Hematopoietic multipotent progenitor cell treated with erythropoietin and hydrocortisone succinate and interleukin-3 and kit ligand, for 15 days (in vitro differentiated cells): ENCODE results near the gene PNMA6A.
A peak's percentile ranks its signal among the peaks of the same experiment; 100 is the strongest.
"Not testable (repeated sequence)": the region's sequence is repeated elsewhere in the genome, so short reads cannot be mapped to it uniquely, and the experiment has no call there.

ENCODE experiments used
- DNase-seq: peaks from one replicate; pipeline ENCODE4 v3.0.0-alpha.2; 2015; ENCODE audit warnings: low spot score

PNMA6A gene

DNA sequence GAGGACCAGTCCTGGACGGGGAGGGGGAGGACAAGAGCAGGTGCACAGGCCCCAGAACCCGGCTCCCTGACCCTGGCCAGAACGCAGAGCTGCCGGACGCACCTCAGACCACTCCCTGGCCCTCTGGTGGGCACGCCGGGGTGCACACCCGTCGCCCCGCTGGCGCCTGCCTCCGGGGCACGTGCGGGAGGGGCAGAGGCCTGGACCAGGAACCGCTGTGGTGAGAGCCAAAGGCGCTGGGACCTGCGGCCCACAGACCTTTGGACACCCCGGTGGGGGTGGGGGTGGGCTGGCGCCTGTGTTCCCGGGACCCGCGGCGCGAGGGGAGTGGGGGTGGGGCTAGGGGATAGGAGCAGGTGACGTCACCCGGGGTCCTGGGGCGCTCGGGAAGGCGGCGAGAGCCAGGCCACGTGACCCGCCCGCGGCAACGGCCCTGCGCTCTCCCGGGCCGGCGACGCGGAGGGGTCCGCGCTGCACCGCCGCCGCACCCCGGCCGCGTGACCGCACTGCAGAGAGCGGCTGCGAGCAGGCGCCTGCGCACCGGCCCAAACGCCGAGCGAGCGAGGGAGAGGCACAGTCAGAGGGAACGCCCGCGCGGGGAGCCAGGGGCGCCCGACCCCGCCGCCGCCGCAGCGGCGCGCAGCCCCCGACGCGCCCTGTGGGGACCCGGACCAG lies at the start of gene PNMA6A:
PNMA6A (plus strand) TSS at position 546 of the 675 bp plus-strand sequence. CDS start 609 bp downstream, outside the sequence.
- not testable (repeated sequence) for DNase-seq

DNA sequence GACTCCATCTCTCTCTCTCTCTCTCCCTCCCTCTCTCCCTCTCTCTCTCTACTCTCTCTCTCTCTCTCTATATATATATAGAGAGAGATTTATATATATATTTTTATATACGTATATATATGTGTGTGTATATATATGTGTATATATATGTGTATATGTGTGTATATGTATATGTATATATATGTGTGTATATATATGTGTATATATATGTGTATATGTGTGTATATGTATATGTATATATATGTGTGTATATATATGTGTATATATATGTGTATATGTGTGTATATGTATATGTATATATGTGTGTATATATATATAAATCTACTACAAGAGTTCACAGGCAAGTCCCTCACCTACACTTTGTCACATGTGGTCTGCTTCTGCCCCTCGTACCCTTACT lies 45.8 kb upstream of the PNMA6A start:
- DNase-seq, result not testable (repeated sequence)

DNA sequence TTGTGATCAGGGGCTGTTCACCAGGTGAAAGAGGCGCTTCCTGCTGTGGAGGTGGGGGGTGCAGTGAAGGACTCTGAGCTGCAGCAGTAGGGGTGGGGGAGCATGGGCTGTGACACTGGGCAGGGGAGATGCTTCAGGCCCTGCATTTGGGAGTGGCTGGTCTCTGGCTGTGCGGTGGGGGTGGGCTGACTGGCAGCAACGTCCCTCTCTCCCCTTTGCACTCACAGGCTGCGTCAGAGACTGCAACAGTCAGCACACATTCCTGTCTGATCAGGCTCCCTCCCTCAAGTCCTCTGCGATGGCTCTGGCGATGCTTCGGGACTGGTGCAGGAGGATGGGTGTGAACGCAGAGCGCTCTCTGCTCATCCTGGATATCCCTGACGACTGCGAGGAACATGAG lies 43.8 kb upstream of the PNMA6A start:
- DNase-seq, result not testable (repeated sequence)

DNA sequence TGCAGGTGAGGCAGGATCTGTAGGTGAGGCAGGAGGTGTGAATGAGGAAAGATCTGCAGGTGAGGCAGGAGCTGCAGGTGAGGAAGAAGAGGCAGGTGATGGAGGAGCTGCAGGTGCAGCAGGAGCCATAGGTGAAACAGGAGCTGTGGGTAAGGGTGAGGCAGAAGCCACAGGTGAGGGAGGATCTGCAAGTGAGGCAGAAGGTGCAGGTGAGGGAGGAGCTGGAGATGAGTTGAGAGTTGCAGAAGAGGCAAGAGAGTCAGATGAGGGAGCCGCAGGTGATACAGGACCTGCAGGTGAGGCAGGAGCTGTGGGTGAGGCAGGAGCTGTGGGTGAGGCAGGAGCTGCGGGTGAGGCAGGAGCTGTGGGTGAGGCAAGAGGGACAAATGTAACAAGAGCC lies 43.1 kb upstream of the PNMA6A start:
- DNase-seq, result no peak

DNA sequence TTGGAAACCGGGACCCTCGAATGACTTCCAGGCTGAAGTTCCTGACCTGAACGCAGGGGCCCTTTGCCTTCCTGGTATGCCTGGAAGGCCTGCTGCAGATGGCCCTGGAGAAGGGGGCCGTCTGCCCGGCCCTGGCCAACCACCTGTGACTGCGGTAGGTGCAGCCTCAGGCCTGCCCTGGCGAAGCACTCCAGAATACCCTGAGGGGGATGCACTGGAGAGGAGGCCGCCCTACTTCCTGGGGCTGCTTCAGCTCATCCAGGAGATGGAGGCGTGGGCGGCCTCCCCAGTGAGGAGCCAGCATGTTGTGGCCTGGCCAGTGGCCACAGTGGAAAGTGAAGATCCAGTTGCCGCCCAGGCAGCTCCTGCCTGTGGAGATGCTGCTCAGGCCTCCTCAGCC lies 42.4 kb upstream of the PNMA6A start:
- no peak for DNase-seq

DNA sequence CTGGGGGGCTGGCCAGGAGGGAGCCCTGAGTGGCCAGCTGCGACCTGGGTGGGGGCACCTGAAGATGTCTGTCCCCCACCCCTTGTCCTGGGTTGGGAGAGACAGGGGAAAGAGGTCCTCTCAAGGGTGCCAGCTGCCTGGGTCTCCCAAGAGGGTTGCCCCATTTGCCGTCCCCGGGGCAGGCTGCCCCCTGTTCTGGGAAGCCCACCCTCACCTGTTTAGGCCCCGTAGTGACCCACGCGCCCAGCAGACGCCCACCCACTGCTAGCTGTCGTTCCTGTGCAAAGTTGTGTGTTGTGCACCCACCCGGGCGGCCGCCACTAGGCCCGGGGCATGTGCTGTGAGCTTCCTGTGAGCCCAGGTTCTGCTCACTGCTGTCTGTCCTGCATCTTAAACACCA lies 41.5 kb upstream of the PNMA6A start:
- DNase-seq, result no peak

DNA sequence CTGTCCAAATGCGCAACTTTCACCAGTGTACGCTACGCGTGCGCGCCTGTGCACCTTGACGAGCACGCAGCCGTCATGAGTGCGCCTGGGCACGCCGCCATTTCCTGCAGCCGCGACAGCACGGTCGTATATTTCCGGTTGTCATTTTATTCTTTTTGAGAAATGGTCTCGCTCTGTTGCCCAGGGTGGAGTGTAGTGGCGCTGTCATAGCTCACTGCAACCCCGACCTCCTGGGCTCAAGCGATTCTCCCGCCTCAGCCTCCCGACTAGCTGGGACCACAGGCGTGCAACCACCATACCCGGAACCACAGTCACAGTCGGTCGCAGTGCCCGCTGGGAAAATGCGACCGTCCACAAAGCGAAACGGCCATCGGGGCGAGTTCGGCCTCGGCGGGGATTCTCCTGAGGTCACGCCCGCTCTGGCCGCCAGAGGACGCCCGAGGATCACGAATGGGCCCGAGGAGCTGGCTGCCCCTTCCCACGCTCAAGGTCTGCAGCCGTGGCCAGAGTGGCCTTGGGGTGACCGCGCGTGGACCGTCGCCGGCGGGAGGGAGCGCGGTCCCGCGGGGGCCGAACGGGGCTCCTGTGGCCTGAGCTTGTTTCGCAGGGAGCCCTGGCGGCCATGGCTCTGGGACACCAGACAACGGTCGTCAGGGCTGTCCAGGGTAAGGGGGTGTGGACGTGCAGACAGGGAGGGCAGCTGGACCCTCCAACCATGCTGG lies 39.7 kb upstream of the PNMA6A start:
- DNase-seq, result peak; percentile 47

DNA sequence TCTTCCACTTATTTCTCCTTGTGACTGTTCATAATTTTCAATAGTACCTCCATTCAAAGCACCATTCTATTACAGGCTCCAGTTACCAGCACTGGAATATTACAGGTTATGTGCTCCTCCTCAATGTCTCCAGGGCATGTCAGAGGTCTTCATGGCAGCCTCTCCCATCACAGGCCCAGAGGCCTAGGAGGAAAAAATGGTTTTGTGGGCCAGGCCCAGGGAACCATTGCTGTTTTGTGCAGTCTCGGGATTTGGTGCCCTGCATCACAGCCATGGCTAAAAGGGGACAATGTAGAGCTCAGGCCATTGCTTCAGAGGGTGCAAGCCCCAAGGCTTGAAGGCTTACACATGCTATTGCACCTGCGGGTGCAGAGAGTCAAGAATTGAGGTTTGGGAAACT lies 23.2 kb upstream of the PNMA6A start:
- DNase-seq, result no peak

DNA sequence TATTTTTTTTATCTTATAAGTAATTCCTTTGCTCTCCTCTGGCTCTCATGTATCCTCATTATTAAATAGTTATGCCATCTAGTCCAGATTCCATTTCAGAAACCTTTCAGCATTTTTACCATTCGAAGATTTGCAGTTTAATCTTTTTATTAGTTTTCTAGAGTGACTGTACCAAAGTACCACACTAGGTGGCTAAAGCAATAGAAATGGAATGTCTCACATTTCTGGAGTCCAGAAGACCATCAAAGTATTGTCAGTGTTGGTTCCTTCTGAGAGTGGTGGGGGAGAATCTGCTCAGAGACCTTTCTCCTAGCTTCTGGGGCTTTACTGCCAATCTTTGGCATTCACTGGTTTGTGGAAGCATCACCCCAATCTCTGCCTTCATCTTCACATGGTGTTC lies 19.7 kb upstream of the PNMA6A start:
- no peak for DNase-seq

DNA sequence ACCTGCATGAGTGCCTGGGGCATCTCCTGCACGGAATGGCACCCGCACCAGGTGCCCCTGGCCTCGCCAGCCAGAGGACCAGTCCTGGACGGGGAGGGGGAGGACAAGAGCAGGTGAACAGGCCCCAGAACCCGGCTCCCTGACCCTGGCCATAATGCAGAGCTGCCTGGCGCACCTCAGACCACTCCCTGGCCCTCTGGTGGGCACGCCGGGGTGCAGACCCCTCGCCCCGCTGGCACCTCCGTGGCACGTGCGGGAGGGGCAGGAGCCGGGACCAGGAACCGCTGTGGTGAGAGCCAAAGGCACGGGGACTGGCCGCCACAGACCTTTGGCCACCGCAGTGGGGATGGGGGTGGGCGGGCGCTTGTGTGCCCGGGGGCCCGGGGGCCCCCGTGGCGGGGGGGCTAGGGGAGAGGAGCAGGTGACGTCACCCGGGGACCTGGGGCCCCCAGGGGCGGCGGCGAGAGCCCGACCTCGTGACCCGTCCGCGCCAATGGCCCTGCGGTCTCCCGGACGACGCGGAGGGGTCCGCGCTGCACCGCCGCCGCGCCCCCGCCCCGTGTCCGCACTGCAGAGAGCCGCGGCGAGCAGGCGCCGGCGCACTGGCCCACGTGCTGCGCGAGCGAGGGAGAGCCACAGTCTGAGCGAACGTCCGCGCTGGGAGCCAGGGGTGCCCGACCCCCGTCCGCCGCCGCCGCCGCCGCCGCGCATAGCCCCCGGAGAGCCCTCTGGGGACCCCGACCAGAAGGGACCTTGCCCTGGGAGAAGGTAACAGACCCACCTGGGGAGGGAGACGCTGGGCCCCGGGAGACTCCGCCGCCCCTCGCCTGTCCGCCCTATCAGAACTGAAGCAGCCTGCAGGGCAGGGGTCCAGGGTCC lies 16.1 kb upstream of the PNMA6A start, which contains the start of gene PNMA3:
PNMA3 (plus strand) TSS at position 600 of the 879 bp plus-strand sequence. CDS start 586 bp downstream, outside the sequence.
- no peak for DNase-seq

DNA sequence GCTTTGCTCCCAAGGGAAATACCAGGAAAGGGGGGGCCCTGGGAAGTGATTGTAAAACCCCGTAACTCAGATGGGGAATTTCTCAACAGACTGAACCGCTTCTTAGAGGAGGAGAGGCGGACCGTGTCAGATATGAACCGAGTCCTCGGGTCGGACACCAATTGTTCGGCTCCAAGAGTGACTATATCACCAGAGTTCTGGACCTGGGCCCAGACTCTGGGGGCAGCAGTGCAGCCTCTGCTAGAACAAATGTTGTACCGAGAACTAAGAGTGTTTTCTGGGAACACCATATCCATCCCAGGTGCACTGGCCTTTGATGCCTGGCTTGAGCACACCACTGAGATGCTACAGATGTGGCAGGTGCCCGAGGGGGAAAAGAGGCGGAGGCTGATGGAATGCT lies 15.0 kb upstream of the PNMA6A start:
- no peak for DNase-seq

DNA sequence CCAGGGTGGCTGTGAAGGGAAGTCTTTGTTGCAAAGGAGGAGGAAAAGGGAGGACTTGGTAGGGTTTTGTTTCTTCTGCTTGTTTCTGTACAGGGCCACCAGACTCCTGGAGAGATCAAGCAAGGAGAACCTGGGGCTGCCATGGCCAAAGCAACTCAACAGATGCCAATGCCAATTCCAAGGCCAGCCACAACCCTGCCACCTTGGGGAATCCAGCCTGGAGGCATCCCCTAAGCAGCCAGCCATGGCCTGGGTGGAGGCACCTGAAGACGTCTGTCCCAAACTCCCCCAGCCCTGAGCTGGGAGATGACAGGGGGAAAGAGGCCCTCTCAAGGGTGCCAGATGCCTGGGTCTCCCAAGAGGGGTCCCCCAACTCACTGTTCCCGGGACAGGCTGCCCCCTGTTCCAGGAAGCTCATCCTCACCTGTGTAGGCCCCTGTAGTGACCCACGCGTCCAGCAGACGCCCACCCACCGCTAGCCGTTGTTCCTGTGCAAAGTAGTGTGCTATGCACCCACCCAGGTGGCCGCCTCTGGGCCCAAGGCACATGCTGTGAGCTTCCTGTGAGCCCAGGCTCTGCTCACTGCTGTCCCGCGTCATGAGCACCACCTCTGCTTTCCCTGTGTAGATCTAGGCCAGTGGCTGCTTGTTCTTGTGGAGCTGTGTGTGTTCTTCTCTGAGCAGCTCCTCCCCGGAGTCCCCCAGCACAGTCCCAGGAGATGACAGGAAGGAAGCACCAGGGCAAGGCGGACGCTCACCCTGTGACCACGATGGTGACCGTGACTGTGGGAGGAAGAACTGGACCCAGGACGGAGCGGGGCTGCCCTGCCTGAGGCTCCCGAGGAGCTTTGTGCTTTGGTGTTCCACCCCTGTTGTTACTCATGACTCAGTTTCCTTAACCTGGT lies 12.8 kb upstream of the PNMA6A start:
- DNase-seq, result no peak

DNA sequence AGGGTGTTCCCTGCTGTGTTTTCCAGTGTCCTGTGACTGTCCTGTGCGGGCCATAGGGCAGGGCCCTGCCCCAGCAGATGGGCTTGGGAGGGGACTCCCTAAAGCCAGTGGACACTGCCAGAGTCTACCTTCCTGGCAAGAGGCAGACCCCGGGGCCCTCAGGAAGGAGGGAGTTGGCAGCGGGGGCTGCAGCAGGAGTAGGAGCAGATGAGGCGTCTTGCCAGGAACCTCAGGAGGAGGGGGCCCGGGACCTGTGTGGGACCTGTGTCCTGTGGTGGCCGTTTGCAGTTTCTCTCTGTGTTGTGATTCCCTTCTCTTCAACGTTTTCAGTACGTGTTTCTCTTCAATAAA lies 12.2 kb upstream of the PNMA6A start:
- DNase-seq, result no peak

DNA sequence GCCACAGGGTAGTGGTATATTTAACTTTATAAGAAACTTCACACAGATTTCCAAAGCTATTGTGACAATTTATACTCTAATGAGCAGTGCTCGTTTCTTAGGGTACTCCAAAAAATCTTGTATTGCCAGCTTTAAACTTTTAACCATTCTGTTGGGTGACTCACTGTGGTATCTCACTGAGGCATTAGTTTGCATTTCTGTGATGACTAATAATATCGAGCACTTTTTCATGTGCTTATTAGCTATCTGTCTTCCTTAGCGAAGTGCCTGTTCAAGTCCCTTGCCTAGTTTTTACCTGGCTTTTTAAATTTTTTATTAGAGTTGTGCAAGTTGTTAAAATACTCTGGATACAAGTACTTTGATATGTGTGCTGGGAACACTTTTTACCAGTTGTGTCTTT lies 10.5 kb upstream of the PNMA6A start:
- no peak for DNase-seq

DNA sequence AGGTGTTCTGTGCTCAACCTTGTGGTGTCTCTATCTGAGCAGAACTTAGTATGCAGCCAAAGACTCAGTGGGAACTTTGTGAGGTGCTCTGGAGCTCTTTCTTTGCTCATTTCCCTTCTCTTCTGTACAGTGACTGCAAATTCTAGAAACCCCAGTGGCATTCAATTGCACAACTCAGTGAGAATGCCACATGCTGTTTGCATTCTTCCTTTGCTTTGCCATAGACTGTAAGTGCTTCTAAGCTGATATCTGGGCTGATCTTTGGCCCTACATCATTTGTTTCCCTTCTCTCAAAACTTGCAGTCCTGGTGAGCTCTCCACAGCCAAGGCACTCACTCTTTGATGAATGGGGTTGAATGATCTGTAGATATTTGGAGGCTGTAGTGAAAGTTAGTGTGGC lies 8.9 kb upstream of the PNMA6A start:
- DNase-seq, result no peak

DNA sequence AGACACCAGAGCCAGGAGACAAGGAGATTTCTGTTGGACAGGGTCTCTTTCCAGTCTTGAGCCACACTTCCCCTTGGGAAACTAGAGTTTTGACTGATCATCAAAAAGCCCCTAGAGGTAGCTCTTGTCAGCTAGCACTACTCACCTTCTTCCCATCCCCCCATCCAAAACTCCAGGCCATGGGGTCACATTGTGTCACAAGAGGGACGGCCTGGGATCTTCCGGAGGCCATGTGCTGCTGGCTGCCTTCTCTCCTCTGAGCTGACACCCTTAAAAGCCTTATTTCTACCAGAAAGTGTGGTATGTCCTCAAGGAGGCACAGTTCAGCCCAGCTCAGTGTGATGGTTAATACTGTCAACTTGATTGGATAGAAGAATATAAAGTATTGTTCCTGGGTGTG lies 8.2 kb upstream of the PNMA6A start:
- DNase-seq, result no peak

DNA sequence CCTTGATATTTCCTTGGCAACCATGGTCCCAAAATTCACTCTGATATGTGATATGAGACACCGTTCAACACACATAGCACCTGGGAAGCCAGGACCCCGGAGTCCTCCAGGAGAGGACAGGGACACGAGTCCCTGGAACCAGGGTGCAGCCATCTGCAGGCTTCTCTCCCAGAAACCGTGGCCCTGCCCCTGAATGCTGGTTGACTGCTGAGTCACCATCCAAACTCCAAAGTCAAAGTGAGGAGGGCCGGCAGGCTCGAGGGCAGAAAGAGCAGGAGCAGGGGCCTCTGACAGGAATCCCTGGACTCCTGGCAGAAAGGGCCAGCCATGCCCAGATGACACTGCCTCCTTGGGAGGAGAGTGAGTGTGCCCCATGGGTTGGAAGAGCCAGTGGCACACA lies 6.9 kb upstream of the PNMA6A start:
- DNase-seq, result no peak

DNA sequence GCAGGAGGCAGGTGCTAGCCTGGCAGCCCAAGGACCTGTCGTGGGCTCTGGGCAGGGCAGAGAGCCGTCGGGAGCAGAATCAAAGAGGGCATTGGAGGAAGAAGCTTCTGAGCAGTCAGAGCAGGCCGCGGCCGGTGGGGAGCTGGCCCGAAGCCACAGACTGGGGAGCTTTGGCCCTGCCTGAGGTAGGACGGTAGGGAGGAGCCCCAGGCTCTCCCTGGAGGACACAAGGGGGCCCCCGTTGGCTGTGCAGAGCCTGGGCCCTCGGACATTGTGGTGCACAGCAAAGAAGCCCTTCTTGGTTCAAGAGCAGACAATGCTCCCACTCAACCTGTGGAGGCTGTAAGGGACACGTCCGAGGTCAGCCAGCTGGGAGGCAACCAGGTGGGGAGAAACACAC lies 5.9 kb upstream of the PNMA6A start:
- DNase-seq, result not testable (repeated sequence)

DNA sequence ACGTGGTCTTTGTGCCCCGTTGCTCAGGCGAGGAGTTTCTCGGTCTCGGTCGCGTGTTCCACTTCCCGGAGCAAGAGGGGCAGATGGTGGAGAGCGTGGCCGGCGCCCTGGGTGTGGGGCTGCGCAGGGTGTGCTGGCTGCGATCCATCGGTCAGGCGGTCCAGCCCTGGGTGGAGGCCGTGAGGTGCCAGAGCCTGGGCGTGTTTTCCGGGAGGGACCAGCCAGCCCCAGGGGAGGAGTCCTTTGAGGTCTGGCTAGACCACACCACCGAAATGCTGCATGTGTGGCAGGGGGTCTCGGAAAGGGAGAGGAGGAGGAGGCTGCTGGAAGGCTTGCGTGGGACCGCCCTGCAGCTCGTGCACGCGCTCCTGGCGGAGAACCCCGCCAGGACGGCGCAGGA lies 1.1 kb downstream of the PNMA6A start:
- DNase-seq, result not testable (repeated sequence)

DNA sequence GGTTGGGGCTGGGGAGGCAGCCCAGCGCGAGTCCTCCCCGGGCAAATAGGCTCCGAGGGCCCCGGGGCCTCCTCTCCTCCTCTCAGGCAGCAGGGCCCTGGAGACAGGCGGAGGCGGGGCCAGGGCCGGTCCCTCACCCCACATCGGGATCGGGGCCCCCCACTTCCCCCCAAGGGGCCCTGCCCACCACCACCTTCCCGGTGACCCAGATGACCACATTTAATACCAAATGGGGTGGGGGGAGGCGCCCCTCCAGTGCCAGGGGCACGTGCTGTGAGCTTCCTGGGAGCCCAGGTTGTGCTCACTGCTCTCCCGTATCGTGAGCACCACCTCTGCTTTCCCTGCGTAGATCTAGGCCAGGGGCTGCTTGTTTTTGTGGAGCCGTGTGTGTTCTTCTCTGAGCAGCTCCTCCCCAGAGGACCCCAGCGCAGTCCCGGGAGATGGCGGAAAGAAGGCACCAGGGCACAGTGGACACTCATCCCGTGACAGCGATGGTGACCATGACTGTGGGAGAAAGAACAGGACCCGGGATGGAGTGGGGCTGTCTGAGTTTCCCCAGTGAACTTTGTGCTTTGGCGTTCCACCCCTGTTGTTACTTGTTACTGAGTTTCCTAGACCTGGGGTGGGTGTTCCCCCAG lies 2.1 kb downstream of the PNMA6A start:
- no peak for DNase-seq

DNA sequence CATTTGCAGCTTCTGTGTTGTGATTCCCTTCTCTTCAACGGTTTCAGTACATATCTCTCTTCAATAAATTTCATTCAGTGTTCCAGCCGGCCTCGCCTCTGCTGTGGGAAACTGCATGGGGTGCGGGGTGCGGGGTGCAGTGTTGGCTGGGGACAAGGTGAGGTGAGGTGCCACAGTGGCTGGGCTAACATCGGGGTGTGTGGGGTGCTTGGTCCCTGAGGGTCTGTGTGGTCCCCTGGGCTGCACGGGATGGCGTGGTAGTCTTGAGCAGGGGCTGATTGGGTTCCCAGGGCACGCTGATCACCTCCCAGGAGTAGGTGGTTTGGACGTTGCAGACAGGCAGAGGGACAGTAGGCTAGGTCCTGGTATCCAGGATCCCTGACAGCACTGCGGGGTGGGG lies 2.7 kb downstream of the PNMA6A start:
- no peak for DNase-seq
